HG03457 (cell line): ENCODE measurements around the gene RBMS1.

Experiments
- ATAC-seq: cut with Tn5 transposase; IDR thresholded peaks from one replicate; pipeline ENCODE4 v1.9.1; 2021; ENCODE audit warnings: moderate number of reproducible peaks; ENCODE audit not compliant: unreplicated experiment

The RBMS1 gene

DNA sequence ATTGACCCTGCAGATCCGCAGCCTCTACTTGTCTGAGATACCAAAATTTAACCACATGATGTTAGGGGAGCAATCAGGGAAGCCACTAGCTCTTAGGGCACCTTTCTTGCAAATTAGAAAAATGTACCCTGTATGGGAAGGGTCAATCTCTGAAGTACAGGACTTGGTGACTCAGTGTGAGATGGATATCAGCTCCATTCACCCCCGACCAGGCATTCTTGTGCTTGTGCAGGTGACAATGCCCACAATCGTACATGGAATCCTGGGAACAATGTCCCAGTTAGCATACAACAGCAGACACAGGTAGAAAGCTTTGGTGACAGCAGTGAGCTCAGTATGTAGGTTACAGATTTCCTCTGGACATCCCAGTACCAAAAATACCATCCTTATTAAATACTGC, 155.9 kb downstream of the RBMS1 start:
- no peak for ATAC-seq

DNA sequence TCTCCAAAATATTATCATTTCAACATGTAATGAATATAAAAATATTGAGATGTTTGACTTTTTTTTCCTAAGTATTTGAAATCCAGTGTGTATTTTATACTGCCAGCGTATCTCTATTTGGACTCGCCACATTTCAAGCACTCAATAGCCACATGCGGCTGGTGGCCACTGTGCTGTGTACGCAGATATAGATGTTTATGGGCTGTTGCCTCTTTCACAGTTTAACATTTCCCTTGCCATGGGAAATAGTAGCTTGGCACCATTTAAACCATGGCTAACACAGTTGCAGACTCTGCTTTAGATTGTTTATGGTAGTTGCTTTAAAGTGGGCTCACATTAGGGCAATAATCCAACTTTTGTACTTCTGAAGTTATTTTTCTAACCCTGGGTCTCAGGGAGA, 157.0 kb downstream of the RBMS1 start:
- no peak for ATAC-seq

DNA sequence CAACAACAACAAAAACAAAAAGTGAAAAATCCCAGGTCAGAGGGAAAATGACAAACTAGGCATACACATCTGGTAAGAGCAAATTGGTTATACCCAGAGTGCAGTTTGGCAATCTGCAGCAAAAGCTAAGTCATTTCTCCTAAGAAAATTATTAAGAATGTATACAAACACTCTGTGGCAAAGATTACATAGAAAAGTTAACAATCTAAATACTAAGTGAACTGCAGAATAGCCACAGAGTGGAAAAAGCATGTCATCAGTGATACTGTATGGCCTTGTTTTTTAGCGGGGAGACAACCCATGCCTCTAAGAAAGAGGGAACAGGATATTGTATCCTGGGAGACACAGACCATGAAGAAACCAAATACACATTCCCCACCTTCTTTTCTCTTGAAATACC, 157.5 kb downstream of the RBMS1 start:
- ATAC-seq, result no peak

DNA sequence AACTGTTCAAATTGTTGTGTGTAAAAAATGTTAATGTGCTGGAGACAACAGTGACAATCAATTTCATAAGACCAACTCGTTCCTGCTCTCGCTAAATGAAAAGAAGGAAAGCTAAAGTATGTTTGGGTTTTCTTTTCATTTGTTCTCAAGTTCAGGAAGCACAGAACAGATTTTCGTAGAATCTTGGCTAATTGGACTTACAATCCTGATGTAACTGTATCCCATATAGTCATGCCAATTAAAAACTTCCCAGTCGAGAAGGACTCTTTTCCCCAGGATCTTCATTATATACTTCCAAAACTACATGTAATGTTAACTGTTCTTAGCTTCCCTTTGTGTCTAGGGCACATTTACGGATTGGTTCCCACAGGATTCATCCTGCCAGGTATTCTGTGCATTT, 158.2 kb downstream of the RBMS1 start:
- ATAC-seq, result no peak

DNA sequence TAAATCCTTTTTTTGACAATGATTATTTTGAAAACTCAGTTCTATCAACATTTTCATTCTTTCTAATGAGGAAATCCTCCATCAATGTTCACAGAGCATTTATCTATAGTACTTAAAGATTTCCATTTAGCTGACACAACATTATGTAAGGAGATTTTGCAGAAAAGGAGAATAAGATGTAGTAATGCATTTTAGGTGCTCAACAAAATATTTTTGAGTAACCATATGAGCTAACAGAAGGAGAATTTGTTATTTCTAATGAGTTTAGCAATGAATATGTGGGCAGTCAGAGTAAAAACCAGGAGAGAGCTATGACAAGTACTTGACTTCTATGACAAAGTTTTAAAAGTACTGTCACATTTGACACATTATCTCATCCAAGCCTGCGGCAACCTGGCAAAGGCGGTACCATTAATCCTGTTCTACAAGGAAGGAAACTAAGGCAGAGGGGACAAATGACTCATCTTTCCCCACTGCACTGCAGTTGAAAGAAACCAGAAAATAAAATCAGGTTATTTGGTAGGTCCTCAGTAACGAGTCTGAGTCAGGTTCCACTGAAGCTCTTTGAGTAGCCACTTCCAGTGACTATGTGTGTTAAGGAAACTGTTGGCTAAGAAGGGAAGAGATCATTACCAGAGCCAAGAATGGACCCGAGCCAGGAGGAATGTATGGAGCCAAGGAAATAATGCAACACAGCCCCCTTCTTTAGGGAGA, 159.4 kb downstream of the RBMS1 start:
- no peak for ATAC-seq

DNA sequence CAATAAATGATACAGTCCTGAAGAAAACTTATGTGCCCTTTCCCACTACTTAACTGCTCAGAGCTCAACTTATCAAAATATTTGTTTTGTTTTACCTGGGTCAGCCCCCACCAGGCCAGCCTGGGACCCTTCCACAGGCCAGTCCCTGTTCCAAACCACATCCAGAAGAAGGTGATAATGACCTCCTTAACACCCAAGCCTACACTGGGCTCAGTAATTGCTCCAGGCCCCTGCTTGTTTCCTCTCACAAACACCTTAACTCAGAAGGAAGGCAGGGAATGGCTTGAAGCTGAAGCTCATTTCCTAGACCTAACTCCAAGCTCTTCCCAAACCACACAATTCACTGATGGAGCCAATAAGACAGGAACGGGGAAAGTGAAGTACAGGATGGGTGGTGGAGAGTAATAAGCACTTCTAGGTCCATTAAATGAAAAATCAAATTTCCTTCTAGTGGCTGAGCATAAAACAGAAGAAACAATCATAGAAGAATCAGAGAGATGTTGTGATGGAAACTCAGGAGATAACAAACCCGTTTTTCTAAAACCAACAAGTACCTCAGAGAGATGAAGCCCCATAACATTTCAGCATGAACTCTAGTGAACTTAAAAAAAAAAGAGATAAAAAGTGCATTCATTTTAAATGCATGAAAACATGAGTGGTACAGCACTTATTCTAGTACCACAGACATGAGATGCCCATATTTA, 160.1 kb downstream of the RBMS1 start:
- no peak for ATAC-seq

DNA sequence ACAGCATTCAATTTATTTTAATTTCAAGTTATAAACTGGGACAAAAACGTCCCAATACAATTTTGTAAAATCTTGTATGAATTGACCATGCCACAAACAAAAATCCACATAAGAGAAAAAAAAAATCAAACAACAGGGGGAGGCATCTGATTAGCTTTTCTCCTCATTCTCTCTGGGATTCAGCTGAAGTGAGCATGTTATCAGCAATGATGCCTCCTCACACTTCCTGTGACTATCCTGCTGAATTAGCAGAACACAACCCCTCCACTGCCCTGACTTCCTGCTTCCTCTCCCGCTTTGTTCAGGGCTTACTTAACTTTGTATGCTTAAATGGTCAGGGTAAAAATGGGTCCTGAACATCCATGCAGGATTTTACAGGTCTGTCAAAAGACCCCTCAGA, 161.3 kb downstream of the RBMS1 start:
- no peak for ATAC-seq

DNA sequence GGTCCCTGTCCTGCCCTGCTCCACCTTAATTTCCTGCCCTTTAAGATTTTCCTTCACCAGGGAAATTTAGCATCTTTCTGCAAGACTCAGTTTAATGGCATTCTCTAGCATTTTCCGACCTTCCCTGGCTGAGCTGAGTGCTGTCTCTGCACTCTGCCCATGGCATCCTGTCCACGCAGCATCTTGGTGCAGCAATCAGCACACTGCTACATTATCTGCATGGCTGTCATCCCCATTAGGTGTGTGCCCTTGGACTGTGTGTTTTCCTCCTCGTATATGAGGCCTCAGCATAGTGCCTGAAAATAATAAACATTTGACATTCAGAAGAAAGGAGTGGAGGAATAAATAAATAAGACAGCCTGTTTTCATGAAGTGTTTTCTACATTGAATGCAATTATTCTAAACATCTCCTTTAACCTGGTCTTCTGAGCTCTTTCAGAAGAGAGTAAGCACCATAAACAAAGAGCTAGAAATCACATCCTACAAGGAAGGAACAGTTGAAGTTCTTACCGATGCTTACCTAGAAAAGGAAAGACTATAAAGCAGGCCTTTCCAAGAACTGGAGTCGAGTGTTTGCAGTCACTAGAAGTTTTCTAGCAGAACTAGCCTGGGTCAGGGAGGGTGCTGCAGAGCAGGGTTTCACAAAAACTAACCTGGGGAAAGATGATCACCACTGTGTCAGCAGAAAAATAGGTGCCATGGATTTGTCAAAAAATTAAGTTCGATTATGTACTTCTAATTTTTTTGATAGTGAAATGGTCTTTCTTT, 162.2 kb downstream of the RBMS1 start:
- no peak for ATAC-seq

DNA sequence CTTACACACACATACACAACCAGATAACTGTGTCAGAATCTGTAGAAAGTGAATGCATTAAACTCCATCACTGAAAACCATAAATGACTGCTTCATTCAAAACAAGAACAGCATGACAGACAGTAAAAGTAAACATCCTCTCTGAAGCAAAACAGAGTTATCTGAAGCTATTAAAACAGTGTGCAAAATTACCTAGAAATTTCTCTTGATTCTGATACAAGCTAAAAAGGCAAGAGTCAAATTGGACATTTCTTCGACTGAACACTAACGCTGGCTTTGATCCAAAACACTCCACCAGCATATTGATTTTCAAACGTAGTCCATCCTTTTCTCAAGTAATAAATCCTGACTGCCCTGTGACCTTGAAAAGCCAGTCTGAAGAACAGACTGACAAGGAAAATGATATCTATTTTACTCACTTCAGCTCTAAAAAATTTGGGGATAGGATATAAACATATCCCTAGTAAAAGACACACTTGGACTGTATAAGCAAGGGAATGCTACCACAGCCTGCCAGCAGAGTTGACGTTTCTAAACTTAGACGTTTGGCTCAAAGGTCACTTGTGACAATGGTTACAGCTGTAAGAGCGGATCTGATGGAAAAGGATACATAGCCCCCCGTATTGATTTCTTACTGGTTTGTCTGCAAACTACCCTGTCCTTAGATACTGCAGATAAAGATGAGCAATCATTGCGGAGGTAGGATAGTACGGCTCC, 164.6 kb downstream of the RBMS1 start:
- no peak for ATAC-seq

DNA sequence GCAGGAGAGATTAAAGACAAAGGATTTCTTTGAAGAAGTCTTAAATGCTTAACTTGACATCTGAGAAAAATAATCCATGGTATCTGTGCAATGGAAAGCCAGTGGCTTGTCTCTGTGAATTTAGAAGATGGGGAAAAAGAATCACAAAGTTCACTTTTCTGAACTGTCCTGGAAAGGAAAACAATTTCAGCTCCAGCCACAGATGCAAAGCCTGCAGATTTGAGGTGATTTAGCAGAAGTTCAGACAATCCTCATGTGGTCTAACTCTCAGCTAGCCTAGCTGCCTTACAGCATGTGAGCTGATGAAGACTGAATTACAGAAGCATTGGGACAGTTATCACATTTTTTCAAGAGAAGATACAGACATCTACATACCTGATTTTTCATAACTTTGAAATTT, 166.8 kb downstream of the RBMS1 start:
- no peak for ATAC-seq

DNA sequence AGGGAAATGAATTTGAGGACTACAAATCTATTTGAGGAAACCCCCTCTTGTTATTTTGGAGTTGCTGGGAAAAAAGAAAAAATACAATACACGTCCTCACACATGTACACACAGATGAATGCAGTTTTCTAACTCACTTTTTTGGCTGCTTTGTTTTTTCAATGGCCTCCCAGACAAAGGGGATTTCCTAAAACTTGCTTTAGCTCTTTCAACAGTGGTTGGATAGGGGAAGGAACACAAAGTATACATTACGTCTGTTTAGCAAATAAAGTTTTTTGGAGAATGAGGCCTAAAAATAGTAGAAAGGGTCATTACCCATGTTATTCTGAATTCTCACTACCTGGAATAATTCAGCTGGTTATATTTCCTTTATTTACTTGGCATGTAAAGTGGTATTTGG, 168.2 kb downstream of the RBMS1 start:
- no peak for ATAC-seq

DNA sequence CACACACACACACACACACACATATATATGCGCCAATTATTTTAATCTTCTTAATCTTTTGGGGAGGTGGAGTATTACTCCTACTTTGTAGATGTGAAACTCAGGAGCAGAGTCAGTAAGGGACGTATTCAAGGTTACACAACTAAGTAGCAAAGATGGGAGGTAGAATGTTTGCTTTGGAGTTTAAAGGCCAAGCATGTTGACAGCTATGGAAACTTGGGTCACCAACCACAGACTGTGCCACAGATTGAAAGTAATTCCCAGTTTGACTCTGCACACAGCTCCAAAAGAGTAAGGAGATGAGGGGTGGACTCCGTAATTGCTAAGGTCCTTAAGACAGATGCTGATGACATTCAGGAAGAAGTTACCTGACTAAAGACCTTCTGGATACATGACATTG, 168.7 kb downstream of the RBMS1 start:
- ATAC-seq, result no peak

DNA sequence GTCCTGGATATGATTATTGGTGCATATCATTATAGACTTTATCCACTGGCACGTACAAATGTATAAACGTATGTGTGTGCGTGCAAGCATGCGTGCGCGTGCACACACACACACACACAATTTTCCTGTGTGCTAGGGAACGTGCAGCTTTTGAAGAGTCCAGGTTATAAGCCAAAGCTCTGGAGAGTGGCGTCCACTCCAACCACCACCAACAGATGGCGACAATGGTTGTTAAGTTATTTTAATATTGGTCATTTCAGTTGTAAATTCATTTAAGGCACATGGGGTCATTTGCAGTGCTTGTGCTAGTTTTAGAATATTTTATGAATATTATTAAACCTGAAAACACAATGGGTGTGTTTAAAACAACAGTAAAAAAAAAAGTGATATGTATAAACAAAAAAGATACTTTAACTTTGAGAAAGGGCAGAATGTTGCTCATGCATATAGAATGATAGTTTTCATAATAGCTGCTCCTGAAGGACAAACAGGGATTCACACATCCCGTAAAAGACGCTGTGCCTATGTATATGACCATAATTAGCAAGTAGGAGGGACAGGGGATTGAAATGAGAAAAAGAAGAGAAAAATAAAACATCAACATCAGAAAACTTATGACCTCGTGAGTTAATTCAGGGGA, 169.3 kb downstream of the RBMS1 start:
- no peak for ATAC-seq

DNA sequence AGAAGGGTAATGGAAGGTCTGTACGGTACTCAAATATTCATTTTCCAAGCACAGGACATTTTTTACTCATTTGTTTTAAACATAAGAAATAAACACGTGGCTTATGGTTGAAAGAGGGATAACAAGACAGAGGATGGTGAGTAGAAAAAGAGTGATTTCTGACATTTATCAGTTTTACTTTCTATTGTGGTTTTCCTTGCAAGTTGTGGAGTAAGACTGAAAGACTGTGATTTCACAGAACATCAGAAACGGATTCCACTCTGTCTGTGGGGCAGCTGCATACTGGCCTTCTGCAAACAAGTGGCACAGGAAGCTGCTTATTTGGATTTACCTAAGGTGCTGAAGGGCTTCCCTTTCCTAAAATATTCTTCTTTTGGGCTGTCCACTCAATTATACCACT, 171.3 kb downstream of the RBMS1 start:
- ATAC-seq, result no peak

DNA sequence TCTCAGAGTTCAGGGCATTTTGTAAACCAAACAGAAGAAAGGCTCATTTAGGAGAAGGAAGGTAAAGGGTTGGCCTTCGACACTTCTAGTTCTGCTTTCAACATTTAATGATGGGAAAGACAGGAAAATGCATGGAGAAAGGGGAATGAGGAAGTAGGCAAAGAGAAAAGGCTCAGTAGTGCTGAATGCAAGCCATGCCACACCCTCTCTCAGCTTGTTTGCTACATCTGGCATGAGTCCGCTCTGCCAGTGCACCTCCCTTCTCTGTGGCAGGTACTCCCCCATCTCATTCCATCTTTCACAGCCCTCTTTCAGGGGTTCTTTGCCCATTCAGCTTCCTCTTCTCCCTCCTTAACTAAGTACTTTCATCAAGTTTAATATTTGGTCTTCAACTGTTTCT, 172.6 kb downstream of the RBMS1 start:
- ATAC-seq, result no peak

DNA sequence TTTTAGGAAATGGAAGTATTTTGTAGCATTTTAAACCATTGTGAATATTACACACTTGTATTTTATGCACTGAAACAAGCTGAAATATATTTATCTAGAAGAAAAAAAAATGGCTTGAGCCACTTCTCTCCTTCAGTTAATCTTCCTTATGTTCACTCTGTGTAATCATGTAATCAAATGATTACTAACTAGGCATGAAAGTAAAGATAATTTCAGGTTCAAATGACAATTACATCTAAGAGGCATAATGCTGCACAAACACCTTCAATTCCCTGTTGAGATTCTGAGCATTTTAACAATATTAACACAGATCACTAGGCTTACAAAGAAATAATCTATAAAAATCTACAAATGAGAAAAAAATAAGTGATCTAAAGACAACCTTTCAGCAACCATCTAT, 173.9 kb downstream of the RBMS1 start:
- ATAC-seq, result no peak

DNA sequence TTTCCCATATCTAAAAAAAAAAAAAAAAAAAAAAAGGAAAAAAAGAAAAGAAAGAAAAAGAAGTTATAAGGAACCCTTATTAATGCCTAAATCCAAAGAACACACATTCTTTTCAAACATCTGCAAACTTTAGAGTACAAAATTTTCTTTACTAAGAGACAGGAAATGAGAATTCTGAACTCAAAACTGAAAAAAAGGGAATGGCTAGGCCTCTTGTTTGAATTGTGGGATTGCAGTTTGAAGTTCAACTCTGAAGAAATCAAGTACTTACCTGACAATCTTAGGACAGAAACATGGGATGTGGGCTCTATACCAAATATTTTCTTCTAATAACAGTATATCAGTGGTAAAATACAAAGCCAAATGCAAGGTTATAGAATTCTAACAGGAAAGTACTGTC, 175.4 kb downstream of the RBMS1 start:
- ATAC-seq, result no peak

DNA sequence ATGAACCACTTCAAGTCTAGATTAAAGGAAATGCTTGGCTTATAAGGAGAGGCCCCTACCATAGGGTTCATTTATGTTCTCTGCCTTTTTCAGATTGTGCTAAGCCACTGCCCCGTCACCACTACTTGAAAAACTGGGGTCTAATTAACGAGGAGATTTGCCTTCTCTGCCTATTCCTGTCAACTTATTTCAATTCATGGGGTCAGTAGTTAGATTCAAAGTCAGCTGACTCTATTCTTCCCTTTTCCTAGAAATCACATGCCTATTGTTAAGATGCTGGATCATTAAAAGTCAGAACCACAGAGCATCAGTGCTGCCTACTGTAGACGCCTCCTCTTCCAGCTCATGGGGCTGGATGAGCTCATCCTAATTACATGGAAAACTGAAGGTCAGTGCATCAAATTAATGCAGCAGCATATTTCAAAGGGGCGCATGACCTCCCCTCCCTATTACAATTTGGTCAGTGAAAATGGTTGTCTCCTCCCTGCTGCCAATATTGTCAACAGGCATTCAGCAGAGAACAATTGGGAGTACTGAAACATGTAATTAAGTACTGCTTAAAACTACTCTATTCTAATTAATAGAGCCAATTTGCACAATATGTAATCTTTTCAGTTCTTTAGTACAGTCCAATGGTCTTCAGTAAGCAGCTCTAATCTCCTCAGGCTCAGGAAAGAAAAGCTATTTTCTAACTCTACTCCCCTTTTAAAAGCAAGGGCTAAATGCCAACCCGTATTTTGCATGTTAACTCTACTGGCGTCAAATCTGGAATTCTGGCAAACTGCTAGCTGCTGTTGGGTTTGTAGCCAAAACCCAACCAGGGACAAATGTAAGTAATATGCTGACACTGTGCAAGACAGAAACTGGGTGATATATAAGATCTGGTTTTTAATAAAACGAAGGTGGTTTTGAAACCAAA, 176.2 kb downstream of the RBMS1 start:
- ATAC-seq, result no peak

DNA sequence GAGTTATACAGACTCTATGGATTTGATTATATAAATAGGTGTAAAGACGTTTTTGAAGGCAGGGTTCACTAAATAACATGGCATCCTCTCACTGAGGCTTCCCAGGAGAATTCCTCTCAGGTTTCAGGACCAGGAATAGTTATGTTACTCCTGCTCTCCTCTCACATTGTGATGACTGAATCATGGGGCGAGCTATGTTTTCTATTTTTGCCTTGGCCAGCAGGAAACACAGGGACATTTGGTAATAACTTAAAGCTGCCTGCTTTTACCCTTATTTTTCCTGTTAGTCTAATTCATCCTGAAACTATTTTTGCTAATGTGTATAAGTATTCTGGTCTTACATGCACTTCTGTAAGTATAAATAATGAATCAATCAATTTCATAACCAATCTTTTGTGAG, 178.3 kb downstream of the RBMS1 start:
- no peak for ATAC-seq
